NCI-H345 (cell line): ENCODE measurements around the gene VSIG4.
"Not testable (repeated sequence)": the region's sequence is repeated elsewhere in the genome, so short reads cannot be mapped to it uniquely, and the experiment has no call there.

Experiments
- DNase-seq: peaks from one replicate; lab custom pipeline; 2025; lab: John Stamatoyannopoulos, UW

Gene VSIG4

DNA sequence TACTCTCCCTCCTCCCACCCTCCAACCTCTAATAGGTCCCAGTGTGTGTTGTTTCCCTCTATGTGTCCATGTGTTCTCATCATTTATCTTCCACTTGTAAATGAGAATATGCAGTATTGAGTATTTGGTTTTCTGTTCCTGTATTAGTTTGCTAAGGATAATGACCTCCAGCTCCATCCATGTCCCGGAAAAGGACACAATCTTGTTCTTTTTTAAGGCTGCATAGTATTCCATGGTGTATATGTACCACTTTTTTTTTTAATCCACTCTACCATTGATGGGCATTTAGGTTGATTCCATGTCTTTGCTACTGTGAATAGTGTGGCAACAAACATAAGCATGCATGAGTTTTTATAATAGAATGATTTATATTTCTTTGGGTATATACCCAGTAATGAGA is 62.7 kb downstream of the VSIG4 start:
- DNase-seq = not testable (repeated sequence)

DNA sequence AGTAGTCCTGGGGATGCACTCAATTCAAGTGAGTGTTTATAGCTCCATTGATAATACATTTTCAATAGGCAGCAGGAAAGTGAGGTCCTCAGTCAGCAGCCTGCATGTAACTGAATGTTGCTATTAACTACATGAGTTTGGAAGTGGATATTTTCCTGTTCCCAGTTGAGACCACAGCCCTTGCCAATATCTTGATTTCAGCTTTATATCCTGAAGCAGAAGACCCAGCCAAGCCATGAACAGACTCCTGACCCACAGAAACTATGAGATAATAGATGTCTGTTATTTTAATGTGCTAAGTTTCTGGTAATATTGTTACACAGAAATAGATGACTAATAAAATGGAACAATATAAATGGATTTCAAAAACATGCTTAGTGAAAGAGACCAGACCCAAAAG is 63.7 kb downstream of the VSIG4 start:
- DNase-seq = no peak

DNA sequence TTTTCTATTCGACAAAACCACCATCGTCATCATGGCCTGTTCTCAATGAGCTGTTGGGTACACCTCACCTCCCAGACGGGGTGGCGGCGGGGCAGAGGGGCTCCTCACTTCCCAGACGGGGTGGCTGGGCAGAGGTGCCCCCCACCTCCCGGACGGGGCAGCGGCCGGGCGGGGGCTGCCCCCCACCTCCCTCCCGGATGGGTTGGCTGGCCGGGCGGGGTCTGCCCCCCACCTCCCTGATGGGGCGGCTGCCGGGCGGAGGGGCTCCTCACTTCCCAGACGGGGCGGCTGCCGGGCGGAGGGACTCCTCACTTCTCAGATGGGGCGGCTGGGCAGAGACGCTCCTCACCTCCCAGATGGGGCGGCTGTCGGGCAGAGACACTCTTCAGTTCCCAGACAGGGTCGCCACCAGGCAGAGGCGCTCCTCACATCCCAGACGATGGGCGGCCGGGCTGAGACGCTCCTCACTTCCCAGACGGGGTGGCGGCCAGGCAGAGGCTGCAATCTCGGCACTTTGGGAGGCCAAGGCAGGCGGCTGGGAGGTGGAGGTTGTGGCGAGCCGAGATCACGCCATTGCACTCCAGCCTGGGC is 64.6 kb downstream of the VSIG4 start:
- DNase-seq = not testable (repeated sequence)
